ENCODE data around the gene KBTBD2.
"Not testable (repeated sequence)": the region's sequence is repeated elsewhere in the genome, so short reads cannot be mapped to it uniquely, and the experiment has no call there.

Gene KBTBD2

DNA sequence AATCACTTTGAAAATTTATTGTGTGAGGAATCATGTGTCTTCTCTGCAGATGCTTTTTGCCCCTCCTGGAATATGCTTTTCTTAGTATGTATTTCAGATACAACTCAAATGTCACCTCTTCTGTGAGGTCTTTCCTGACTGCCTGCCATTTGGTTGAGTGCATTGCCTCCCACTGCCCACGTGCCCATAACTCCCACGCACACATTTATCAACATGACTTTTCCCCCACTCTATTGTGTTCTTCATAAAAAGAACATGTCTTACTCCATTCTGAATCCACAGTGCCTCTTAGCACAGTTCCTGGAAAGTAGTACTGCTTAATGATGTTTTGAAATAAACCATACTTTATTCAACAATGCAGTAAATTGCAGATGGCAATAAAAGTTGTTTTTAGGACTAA is 42.9 kb downstream of the KBTBD2 start:
- DNase-seq, result not testable (repeated sequence)

DNA sequence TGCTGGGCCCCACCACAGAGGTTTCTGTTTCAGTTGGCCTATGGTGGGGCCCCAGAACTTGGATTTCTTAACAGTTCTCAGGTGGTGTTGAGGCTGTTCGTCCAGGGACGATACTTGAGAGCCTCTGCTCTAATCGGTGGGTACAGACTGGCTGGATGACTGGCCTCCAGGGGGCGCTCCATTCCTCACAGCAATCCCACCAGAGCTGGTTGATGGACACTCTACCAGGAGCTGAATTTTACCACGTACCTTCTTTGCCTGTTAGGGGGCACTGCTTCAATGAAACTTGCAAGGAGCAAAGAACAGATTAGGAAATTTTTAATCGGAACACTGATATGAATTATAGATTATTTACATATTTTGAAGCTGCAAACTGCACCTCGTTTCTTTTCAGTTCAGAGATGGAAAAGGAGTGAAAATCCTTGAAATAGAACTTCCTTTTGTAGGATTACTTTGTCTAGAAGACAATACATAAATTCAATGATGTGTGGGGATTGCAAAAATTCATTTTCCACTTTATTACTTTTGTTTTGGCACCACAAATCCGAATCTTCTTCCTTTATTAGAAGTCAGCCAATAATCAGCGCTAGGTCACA is 44.8 kb downstream of the KBTBD2 start:
- peak; percentile 11 for DNase-seq

DNA sequence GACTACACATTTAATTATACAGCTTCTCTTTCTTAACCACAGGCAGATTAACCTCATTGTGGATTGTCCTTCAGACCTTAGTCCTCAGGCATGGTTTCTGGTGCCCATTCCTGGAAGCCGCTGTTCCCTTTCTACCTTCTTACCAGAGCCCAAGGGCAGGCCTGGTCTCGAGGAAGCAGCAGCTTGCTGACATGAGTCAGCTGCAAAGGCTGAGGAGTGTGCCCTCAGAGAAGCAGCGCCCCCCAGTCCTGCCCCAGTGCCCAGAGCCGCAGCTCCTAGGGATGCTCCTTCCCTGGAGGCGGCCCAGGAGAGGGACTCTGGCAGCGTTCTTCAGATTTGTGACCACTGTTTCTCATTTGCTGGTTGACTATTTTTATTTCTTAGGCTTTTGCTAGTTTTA is 46.8 kb downstream of the KBTBD2 start:
- DNase-seq, result not testable (repeated sequence)

DNA sequence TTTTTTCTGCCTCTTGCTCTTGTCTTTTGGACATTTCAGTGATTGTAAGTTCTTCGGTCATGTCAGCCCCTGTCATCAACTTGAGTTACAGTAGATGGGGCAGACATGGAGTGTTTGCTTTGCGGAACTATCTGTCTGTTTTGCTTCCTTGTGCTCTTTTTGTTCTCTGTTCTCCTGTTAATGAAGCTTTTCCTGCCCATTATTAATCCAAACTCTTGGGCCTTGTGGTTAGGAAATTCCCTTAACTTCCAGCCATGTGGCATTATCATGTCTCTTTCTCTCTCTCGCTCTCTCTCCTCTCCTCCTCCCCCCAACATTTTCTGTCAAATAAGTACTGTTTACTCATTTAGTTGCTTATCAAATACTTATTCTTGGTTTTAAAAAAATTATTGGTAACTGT is 47.8 kb downstream of the KBTBD2 start:
- not testable (repeated sequence) for DNase-seq

DNA sequence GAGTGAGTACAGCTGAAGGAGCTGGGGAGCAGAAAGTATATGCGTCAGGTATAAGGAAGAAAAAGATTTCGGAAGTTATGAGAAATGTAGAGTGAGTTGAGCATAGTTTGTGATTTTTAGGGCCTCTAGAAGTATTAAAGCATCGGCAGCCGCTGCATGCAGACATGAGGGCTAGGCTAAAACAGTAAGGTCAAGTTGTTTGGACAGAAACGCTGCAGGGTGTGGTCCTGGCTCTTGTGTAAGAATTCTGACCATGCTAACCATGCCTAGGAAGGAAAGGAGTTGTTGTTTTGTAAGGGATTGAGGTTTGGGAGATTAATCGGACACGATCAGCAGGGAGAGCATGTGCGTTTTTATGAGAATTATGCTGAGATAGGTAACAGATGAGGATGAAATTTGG is 51.7 kb downstream of the KBTBD2 start:
- DNase-seq, result not testable (repeated sequence)

DNA sequence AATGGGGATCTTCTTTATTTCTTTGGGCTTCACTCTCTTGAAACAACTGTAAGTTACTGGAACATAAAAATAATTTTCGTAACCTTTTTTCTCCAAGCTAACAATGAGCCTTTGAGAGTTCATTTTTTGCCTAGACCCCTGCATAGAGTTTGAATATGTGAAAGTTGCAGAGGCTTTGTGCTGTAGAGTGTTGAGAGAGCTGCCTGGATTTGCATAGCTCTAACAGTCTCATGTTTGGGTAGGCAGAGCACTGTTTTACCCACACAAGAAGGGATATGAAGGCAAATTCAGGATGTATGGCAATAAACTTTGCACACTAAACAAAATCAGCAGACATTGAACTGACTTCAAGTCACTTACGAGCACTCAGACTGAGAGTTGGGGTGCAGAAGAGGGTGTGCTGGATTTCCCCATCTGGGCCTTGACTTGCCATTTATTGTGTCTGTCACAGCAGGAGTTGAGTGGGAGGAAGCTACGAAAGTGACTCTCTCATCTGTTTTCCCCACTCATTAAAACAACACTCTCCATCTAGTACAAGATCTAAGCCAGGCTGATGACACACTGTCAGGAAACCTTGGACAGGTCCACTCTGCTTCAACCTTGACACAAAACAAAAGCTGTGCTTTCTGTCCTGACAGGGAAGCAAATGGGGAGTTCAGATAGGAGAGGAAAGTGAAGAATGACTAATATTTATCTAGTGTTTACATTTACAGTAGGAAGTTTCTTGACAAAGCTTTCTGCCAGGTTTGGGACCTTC is 62.4 kb downstream of the KBTBD2 start:
- DNase-seq, result not testable (repeated sequence)

Measured in NCI-H2029 treated with DMSO at 0.1 percent for 48 hours (cell line).